ENCODE data around the gene CHCHD3. TPM values are rescaled to one million over a fixed set of nuclear protein-coding genes. Genes with fewer than 3 reads are reported as not detected.
"Not testable (repeated sequence)": the region's sequence is repeated elsewhere in the genome, so short reads cannot be mapped to it uniquely, and the experiment has no call there.

The CHCHD3 gene
- total RNA-seq, 1 donor from 2014 or later: 42.6 TPM

GRCh38 chr7:133003052-133003910 is 78.6 kb downstream of the CHCHD3 start:
- DNase-seq (ENCODE audit: low spot score): no peak

- no peak for DNase-seq (ENCODE audit: low spot score)
Observed at GRCh38 chr7:133001727-133002126, 80.2 kb downstream of the CHCHD3 start.

GRCh38 chr7:132999845-133000244 is 82.0 kb downstream of the CHCHD3 start:
- DNase-seq (ENCODE audit: low spot score): no peak

GRCh38 chr7:132998763-132999162 is 83.1 kb downstream of the CHCHD3 start:
- DNase-seq (ENCODE audit: low spot score): peak; percentile 15

GRCh38 chr7:132997505-132997904 is 84.4 kb downstream of the CHCHD3 start:
- no peak for DNase-seq (ENCODE audit: low spot score)

- DNase-seq (ENCODE audit: low spot score): no peak
Observed at GRCh38 chr7:132996581-132997242, 85.2 kb downstream of the CHCHD3 start.

- DNase-seq (ENCODE audit: low spot score): no peak
Observed at GRCh38 chr7:132993377-132994013, 88.4 kb downstream of the CHCHD3 start.

- peak; percentile 24 for DNase-seq (ENCODE audit: low spot score)
Observed at GRCh38 chr7:132991615-132992587, 90.0 kb downstream of the CHCHD3 start.

GRCh38 chr7:132988117-132988516 is 93.8 kb downstream of the CHCHD3 start:
- DNase-seq (ENCODE audit: low spot score): no peak

GRCh38 chr7:132980402-132980801 is 101.5 kb downstream of the CHCHD3 start:
- no peak for DNase-seq (ENCODE audit: low spot score)

GRCh38 chr7:132979524-132979923 is 102.4 kb downstream of the CHCHD3 start:
- DNase-seq (ENCODE audit: low spot score): no peak

GRCh38 chr7:132977234-132977633 is 104.7 kb downstream of the CHCHD3 start:
- no peak for DNase-seq (ENCODE audit: low spot score)

- peak; percentile 47 for DNase-seq (ENCODE audit: low spot score)
Observed at GRCh38 chr7:132972745-132973144, 109.1 kb downstream of the CHCHD3 start.

- DNase-seq (ENCODE audit: low spot score): no peak
Observed at GRCh38 chr7:132970257-132970656, 111.6 kb downstream of the CHCHD3 start.

GRCh38 chr7:132969520-132969919 is 112.4 kb downstream of the CHCHD3 start:
- DNase-seq (ENCODE audit: low spot score): no peak

- not testable (repeated sequence) for DNase-seq (ENCODE audit: low spot score)
Observed at GRCh38 chr7:132967470-132967848, 114.4 kb downstream of the CHCHD3 start.

GRCh38 chr7:132966754-132967469 is 115.0 kb downstream of the CHCHD3 start:
- no peak for DNase-seq (ENCODE audit: low spot score)

- no peak for DNase-seq (ENCODE audit: low spot score)
Observed at GRCh38 chr7:132965951-132966350, 115.9 kb downstream of the CHCHD3 start.

- DNase-seq (ENCODE audit: low spot score): no peak
Observed at GRCh38 chr7:132964876-132965275, 117.0 kb downstream of the CHCHD3 start.

GRCh38 chr7:132959891-132960290 is 122.0 kb downstream of the CHCHD3 start:
- no peak for DNase-seq (ENCODE audit: low spot score)

GRCh38 chr7:132956556-132956955 is 125.3 kb downstream of the CHCHD3 start:
- no peak for DNase-seq (ENCODE audit: low spot score)

Data from umbilical cord (tissue), 2 donors.